Thyroid gland (tissue), 4 donors: ENCODE measurements around the gene UST. TPM values are rescaled to one million over a fixed set of nuclear protein-coding genes. Genes with fewer than 3 reads are reported as not detected.

Experiments used
- DNase-seq, 2 donors: peaks; one replicate each; pipeline ENCODE4 v3.0.0-alpha.2; 2019
- H3K27ac ChIP-seq, 3 donors: fragments of 200-600 bp; sonication (generic); 1 replicate in 2 of 3; 2 replicates in 1 of 3; pipeline ENCODE4 v1.5.1; 2016 to 2019; ENCODE audit warnings: mild to moderate bottlenecking in 1 of 3, moderate library complexity in 1 of 3
- H3K27me3 ChIP-seq: fragments of 200-600 bp; sonication (generic); one replicate; pipeline ENCODE4 v1.5.1; 2019
- H3K36me3 ChIP-seq, 2 donors: fragments of 200-600 bp; sonication (generic); one replicate each; pipeline ENCODE4 v1.5.1; 2016 to 2019
- H3K4me1 ChIP-seq, 2 donors: fragments of 200-600 bp; sonication (generic); one replicate each; pipeline ENCODE4 v1.5.1; 2017 to 2019
- H3K4me3 ChIP-seq, 3 donors: fragments of 200-600 bp; sonication (generic); replicated peaks in 1 of 3; 1 replicate in 2 of 3; 2 replicates in 1 of 3; pipeline ENCODE4 v1.5.1; 2016; ENCODE audit warnings: mild to moderate bottlenecking in 1 of 3
- H3K9me3 ChIP-seq: fragments of 200-600 bp; sonication (generic); one replicate; pipeline ENCODE4 v1.5.1; 2017
- POLR2A ChIP-seq, 2 donors: fragments of 450-650 bp; IDR thresholded peaks; one replicate each; pipeline ENCODE4 v1.6.1; 2017; ENCODE audit warnings: antibody characterized with exemption in 2 of 2, mild to moderate bottlenecking in 2 of 2, moderate library complexity in 1 of 2
- WGBS, 2 donors: methylation state at CpG; one replicate each; pipeline ENCODE4 v1.1.5; 2017; 5-methylcytosine and 5-hydroxymethylcytosine counted together
- intact Hi-C: fragments of 100-400 bp; cut with DNase I; formaldehyde crosslinking; loops from one replicate; pipeline ENCODE4 v1.15.1; 2023
- total RNA-seq, 4 donors: library from RNA; depleted of rRNA; stranded (reverse); fragments of >200 nt; gene quantifications; one replicate each; pipeline ENCODE4 v1.2.3, GENCODE V29; 2016
- TF ChIP-seq, protein P1 (sequence below), 6 experiments: fragments of 200-600 bp in 3 of 6; fragments of 450-650 bp in 3 of 6; sonication (generic) in 3 of 6; IDR thresholded peaks; one replicate each; pipeline ENCODE4 v1.5.1; 2016 to 2019; ENCODE audit warnings: antibody characterized with exemption in 6 of 6, mild to moderate bottlenecking in 2 of 6, inconsistent platforms in 1 of 6, moderate library complexity in 1 of 6

The UST gene
- total RNA-seq, 4 donors from 2014 or later = 73.4 to 91.2 (median 81.4) TPM

DNA sequence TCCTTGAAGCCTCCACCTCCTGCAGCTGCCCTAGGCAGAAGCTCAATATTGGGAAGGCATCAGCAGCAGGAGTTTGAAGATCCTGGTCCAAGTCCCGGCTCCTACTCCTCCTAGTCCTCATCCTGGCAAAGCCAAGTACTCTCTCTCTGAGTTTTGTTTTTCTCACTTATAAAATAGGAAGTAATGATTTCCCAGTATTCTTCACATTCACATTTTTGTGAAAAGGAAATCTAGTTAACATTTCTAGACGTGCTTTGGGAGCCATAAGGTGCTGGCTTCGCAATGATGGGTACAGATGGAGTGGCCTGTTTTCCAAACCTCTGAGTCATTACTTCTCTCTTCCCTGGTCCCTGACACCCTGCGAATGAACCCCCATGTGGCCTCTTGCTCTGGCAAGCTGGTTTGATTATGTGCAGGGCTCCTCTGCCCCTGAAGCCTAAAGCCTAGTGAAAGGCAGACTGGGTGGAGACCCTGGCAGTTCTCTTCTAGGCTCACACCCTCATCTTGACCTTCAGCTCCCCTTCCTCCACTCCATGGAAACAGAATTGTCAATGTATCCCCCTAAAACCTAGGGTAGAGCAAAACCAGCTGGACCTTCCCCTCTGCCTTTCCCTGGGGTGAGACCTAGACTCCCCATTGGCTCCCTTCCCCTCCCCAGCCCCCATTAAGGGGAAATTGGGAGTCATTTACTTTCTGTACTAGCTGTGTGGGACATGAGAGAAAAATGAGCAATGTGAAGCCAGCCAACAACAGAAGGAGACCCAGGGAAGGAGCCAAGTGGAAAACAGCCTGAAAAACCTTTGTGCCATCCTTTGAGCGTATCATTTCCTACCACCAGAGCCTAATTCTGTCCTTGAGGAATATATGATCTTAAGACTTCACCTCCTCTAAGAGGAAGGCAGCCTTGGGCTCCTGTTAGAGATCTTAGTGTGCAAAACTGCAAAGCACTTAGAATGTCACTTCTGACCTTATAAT lies 158.4 kb downstream of the UST start:
- WGBS, 2 donors = 90 to 92% methylated on average over 5 of the region's 5 CpGs
- DNase-seq = no peak
- no peak overlapping the region for H3K4me3 ChIP-seq
- no peaks in the 10 kb centered on the region for H3K36me3 ChIP-seq
- intact Hi-C loops = no loop called here
- no peaks in the 10 kb centered on the region for H3K4me1 ChIP-seq
- no peaks in the 10 kb centered on the region for H3K27me3 ChIP-seq
- TF ChIP-seq, protein P1, sequence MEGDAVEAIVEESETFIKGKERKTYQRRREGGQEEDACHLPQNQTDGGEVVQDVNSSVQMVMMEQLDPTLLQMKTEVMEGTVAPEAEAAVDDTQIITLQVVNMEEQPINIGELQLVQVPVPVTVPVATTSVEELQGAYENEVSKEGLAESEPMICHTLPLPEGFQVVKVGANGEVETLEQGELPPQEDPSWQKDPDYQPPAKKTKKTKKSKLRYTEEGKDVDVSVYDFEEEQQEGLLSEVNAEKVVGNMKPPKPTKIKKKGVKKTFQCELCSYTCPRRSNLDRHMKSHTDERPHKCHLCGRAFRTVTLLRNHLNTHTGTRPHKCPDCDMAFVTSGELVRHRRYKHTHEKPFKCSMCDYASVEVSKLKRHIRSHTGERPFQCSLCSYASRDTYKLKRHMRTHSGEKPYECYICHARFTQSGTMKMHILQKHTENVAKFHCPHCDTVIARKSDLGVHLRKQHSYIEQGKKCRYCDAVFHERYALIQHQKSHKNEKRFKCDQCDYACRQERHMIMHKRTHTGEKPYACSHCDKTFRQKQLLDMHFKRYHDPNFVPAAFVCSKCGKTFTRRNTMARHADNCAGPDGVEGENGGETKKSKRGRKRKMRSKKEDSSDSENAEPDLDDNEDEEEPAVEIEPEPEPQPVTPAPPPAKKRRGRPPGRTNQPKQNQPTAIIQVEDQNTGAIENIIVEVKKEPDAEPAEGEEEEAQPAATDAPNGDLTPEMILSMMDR (IDR thresholded peaks at IDR 0.05) = no peak
- no peak for TF ChIP-seq POLR2A (IDR thresholded peaks at IDR 0.05)
- peak overlapping the region in 1 of 3 donors; percentile 17 for H3K27ac ChIP-seq
- H3K9me3 ChIP-seq = no peaks in the 10 kb centered on the region

DNA sequence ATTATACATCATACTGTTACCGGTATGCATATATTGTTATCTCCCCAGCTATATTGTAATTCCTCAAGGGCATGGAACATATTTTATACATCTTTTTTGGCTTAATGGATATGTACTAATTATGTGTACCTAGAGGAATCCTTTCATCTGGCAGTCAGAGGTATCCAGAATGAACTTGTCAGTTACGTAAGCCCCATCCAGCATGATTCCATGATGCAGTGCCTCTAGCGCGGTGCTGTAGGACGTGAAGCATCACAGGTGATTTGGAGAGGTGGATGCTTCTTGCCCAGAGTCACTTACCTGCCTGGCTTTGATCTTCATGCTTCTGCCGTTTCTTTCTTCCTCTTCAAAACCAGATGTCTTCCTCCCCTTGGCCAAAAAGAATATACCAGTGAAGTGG lies 159.1 kb downstream of the UST start:
- DNase-seq = no peak
- 93% methylated on average over 6 of the region's 6 CpGs for WGBS, 2 donors
- Histone ChIP-seq H3K36me3 (no peaks in the 10 kb centered on the region), H3K4me1 (no peaks in the 10 kb centered on the region), H3K4me3 (no peak overlapping the region), H3K27ac (no peak overlapping the region), H3K9me3 (no peaks in the 10 kb centered on the region), H3K27me3 (no peaks in the 10 kb centered on the region)
- TF ChIP-seq POLR2A (IDR thresholded peaks at IDR 0.05) = no peak
- TF ChIP-seq, protein P1 (IDR thresholded peaks at IDR 0.05) = no peak
- intact Hi-C loops = no loop called here

DNA sequence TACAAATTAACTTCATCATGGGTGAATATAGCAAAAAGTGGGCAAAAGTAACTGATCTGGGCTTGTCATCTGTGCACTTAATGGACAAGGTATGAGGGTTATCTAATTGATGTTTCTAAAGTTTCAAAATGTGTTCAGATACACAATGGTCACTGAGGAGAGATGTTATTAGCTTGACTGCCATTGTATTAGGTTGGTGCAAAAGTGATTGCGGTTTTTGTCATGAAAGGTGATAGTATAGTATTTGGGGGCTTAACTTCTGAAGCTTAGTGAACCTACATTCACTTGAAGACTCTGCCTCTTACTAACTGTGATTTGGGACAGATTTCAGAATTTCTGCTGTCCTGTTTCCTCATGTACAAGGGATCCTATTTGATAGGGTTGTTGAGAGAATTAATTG lies 159.6 kb downstream of the UST start:
- no peak overlapping the region for H3K27ac ChIP-seq
- intact Hi-C loops = no loop called here
- no peaks in the 10 kb centered on the region for H3K4me1 ChIP-seq
- no peak overlapping the region for H3K4me3 ChIP-seq
- no peaks in the 10 kb centered on the region for H3K27me3 ChIP-seq
- H3K9me3 ChIP-seq = no peaks in the 10 kb centered on the region
- no peak for DNase-seq
- TF ChIP-seq, protein P1 (IDR thresholded peaks at IDR 0.05) = no peak
- no peak for TF ChIP-seq POLR2A (IDR thresholded peaks at IDR 0.05)
- WGBS, 2 donors = 91 to 92% methylated on average over 1 of the region's 1 CpG
- H3K36me3 ChIP-seq = no peaks in the 10 kb centered on the region

DNA sequence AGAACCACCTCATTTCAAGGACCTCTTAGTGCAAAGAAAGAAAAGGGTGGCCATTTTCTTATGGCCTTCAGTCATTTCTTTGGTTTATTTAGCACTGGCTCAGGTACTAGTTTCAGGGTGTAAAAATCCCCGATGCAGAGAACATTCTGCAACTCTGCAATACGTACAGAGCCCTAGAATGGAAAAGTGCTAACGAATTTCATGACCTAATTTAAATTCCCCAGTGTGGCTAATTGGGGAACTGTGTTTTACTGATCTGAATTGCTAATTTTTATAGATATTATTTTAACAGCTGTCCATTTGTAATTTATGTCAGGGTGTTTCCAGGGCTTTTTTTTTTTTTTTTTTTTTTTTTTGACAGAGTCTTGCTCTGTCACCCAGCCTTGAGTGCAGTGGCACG lies 160.7 kb downstream of the UST start:
- DNase-seq = no peak
- H3K9me3 ChIP-seq = no peaks in the 10 kb centered on the region
- no peak overlapping the region for H3K27ac ChIP-seq
- no peaks in the 10 kb centered on the region for H3K27me3 ChIP-seq
- no peaks in the 10 kb centered on the region for H3K36me3 ChIP-seq
- H3K4me3 ChIP-seq = no peak overlapping the region
- intact Hi-C loops = no loop called here
- TF ChIP-seq POLR2A (IDR thresholded peaks at IDR 0.05) = no peak
- TF ChIP-seq, protein P1 (IDR thresholded peaks at IDR 0.05) = no peak
- H3K4me1 ChIP-seq = no peaks in the 10 kb centered on the region
- 90 to 97% methylated on average over 4 of the region's 4 CpGs for WGBS, 2 donors

DNA sequence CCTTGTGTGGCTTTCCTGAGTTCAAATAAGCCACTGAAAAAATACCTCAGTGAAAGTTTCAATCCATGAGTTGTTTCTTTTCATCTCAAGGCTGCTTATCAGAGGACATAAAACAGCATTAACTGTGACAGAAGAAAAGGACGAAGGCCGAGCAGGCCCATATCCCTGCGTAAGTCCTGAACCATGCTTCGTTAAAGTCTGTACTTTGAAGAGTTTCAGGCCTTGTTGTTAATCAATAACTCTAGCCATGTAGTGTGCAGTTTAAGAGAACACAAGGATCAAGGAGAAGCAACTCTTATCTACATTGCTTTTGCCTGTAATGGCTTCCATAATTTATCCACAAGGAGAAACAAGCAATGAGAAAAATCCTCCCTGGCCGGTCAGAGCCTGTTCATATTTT lies 165.4 kb downstream of the UST start:
- H3K4me1 ChIP-seq = peaks cover 0 to 7% of the 10 kb centered on the region in 2 donors
- no peak for TF ChIP-seq POLR2A (IDR thresholded peaks at IDR 0.05)
- TF ChIP-seq, protein P1 (IDR thresholded peaks at IDR 0.05) = no peak
- intact Hi-C loops = no loop called here
- no peaks in the 10 kb centered on the region for H3K27me3 ChIP-seq
- 85 to 87% methylated on average over 5 of the region's 5 CpGs for WGBS, 2 donors
- no peak overlapping the region for H3K27ac ChIP-seq
- H3K36me3 ChIP-seq = no peaks in the 10 kb centered on the region
- no peak for DNase-seq
- H3K9me3 ChIP-seq = no peaks in the 10 kb centered on the region
- H3K4me3 ChIP-seq = no peak overlapping the region
